ENCODE data around the gene DHX35. TPM values are rescaled to one million over a fixed set of nuclear protein-coding genes. Genes with fewer than 3 reads are reported as not detected.
"Not testable (repeated sequence)": the region's sequence is repeated elsewhere in the genome, so short reads cannot be mapped to it uniquely, and the experiment has no call there.

Gene DHX35
- total RNA-seq, 1 donor from 2014 or later, result 12.3 TPM

- no peak for DNase-seq
These were observed 20.1 kb downstream of the DHX35 start for GRCh38 chr20:38982291-38982690.

GRCh38 chr20:38985060-38985459 is 22.9 kb downstream of the DHX35 start:
- no peak for DNase-seq

GRCh38 chr20:38985603-38986170 is 23.5 kb downstream of the DHX35 start:
- DNase-seq, result peak; percentile 90

- DNase-seq, result no peak
These were observed 24.5 kb downstream of the DHX35 start for GRCh38 chr20:38986663-38987062.

- DNase-seq, result no peak
These were observed 25.6 kb downstream of the DHX35 start for GRCh38 chr20:38987777-38988176.

- DNase-seq, result no peak
These were observed 28.6 kb downstream of the DHX35 start for GRCh38 chr20:38990728-38991127.

DNA sequence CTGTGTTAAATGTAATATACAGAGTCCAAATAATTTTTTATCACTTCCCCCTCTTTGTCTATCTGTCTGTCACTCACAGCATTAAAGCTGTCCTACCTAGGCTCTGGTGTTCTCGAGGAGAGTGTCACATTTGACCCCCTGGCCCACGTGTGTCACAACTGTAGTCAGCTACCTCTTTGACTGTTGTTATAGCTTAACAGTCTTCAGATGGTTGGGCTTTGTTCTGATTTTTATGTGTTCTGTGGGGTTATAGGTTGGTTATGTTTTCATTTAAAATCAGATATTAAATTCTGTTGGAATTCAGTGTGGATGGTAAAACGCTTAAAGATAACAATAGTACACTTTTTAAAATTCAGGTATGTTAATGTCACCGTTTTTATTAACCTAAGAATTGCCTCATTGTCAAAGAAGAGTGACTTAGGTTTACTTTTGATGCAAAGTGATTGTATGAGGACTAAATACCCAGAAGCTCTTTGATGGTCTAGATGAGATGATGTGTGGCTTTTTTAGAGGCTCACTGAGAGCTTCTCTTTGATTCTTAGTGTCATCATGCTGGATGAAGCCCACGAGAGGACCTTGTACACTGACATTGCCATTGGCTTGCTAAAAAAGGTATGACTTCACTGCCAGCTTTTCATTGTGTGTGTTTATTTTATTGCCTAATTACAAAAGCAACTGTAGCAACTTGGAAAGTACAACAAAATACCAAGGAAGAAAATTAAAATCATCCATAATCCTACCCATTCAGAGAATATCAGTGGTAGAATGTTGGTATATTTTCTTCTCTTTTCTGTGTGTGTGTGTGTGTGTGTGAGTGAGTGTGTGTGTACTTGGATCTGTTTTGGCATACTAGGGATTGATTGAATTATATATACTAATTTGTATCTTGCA is 29.9 kb downstream of the DHX35 start:
- DNase-seq, result no peak

GRCh38 chr20:38995536-38996044 is 33.4 kb downstream of the DHX35 start:
- DNase-seq, result no peak

DNA sequence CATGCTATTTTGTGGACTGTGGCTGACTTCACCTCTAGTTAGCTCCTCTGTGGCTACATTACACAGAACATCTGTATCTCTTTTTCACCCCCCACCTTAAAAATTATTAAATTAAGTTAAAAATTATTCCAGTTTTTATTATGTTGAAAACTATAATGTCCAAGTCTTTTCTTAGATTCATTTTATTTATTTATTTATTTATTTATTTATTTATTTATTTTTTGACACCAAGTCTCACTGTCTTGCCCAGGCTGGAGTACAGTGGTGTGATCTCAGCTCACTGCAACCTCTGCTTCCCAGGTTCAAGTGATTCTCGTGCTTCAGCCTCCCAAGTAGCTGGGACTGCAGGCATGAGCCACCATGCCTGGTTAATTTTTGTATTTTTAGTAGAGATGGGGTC is 34.7 kb downstream of the DHX35 start:
- not testable (repeated sequence) for DNase-seq

DNA sequence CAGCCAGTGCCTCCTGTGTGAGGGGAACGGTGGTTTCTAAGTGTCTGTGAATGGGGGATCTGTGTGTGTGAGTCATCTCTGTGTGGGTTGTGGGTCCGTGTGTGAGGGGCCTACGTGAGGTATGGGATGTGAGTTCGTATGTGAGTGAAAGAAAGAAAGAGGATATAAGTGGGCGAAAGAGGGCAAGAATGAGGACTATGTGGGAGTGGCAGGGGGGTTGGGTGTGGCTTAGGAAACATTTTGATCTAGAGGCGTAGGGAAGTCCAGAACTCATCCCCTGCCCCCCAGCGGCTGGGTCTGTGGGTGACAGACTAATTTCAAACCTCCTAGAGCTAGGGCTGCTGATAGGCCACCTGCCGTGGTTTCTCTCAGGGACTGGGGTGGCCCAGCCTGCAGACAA is 35.5 kb downstream of the DHX35 start:
- no peak for DNase-seq

- DNase-seq, result no peak
These were observed 37.1 kb downstream of the DHX35 start for GRCh38 chr20:38999217-38999616.

DNA sequence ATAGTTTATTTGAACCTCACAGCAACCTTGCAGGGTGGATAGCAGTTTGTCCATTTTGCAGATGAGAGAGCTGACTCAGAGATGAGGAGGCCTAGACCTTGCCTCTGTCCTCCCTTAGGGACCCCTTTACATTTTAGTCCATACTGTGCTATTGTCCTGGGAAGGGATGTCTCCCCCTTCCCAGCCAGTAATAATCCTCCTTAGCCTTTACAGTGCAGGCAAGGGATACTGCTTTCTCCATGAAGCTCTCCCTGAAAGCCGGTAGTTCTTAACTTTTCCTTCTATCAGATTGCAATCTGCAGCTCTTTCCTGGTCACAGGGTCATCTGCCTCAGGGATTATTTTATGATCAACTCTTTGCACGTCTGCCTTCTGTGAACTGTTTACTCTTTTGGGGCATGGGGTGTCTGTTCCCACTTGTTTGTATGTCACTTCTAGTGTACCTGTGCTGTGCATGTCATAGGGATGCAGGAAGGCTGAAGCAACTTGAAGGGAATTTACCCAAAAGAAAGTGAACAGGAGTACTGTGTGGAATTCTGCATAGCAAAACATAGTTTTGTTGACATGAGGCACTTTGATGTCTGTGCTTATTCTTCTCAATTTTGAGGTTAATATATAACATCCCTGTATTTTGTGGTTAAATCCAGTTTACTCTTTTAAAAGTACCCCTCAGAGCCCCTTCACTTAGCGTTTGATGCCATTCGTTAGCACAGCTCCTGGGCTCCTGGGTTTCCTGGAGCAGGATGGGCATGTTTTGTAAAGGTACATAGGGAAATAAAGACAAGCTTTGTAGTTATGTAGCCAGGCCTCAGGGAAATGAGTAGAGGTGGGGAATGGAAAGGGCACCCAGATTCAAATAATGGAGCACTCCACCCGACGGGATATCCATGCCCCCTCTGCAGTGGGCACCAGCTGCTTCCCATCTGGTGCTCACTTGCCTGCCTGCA is 38.1 kb downstream of the DHX35 start:
- no peak for DNase-seq

DNA sequence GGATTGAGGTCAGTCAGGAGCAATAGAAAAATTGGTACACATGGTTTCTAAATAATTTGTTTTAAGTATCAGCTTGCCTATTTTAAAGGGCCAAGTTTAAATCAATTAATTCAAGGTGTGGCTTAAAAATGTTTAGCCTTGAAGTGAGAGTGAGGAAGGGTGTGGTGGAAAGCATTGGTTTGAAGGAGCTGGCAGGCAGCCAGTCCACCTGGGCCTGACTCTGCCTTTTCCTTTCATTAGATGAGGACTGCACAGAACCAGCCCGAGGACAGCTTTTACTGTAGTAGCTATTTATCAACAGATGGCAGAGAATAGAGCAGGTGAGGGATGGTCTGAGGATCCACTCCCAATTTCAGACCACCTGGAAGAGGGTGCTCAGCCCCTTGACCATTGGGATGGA is 42.4 kb downstream of the DHX35 start:
- no peak for DNase-seq

- DNase-seq, result no peak
These were observed 47.2 kb downstream of the DHX35 start for GRCh38 chr20:39009348-39009747.

- no peak for DNase-seq
These were observed 48.4 kb downstream of the DHX35 start for GRCh38 chr20:39010496-39010895.

GRCh38 chr20:39013662-39014109 is 51.5 kb downstream of the DHX35 start:
- DNase-seq, result no peak

DNA sequence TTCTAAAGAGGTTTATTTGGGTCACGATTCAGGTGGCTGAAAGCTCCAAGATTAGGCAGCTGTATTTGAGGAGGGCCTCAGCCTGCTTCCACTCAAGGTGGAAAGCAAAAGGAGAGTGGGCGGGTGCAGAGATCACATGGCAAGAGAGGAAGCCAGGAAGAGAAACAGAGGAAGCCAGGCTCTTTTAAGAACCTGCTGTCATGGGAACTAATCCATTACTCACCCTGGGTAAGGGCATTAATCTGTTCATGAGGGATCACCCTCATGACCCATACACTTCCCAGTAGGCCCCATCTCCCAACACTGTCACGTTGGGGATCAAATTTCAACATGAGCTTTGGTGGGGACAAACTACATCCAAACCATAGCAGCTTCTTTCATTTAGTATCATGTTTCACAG is 53.9 kb downstream of the DHX35 start:
- DNase-seq, result no peak

GRCh38 chr20:39016506-39016905 is 54.4 kb downstream of the DHX35 start:
- no peak for DNase-seq

DNA sequence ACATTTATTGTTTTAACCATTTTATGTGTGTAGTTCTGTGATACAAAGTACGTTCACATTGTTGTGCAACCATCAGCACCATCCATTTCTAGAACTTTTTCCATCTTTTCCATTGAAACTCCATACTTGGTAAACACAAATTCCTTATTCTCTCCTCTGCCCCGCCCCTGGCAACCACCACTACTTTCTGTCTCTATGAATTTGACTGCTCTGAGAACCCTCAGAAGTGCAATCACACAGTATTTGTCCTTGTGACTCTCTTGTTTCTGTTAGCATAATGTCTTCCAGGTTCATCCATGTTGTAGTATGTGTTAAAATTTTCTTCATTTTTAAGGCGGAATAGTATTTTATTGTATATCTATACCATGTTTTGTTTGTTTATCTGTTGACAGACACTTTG is 56.9 kb downstream of the DHX35 start:
- no peak for DNase-seq

GRCh38 chr20:39019805-39020325 is 57.7 kb downstream of the DHX35 start:
- DNase-seq, result no peak

- no peak for DNase-seq
These were observed 59.6 kb downstream of the DHX35 start for GRCh38 chr20:39021748-39022147.

- no peak for DNase-seq
These were observed 63.7 kb downstream of the DHX35 start for GRCh38 chr20:39025883-39026282.
